Stimulated activated CD4-positive, alpha-beta T cell treated with anti-CD3 and anti-CD28 coated beads, Interleukin-1b, Interleukin-23, amount 100 ng/mL, for 4 hours (primary cell): ENCODE results near the gene BCL2.
A peak's percentile ranks its signal among the peaks of the same experiment; 100 is the strongest.
"Not testable (repeated sequence)": the region's sequence is repeated elsewhere in the genome, so short reads cannot be mapped to it uniquely, and the experiment has no call there.

Experiments used
- DNase-seq, 2 donors: peaks; one replicate each; pipeline ENCODE4 v3.0.0-alpha.2; 2020; ENCODE audit warnings: low read depth in 2 of 2

Gene BCL2

DNA sequence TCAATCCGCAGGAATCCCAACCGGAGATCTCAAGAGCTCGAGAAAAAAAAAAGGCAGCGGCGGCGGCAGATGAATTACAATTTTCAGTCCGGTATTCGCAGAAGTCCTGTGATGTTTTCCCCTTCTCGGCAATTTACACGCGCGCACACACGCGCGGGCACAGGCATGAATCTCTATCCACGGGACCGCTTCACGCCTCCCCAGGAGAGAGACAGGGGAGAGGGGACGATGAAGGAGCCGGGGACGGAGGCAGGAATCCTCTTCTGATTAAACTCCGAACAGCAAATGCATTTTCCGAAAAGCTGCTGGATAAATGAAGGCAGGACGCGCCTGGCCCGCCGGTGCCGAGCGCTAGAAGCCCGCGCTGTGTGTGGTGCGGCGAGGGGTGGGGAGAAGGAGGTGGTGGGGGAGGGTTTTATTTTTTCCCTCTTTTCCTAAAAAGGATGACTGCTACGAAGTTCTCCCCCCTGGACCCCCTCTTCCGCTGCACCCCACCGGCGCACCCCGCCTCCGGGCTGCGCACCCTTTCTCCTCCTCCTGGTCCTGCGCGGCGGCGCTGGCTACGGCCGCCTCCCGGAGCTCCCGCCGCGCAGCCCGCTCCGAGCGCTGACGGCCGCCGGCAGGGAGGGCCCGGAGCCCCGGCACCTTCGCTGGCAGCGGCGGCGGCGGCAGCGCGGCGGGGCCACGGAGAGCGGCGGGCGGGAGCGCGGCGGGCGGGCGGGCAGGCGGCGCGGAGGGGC, at the start of gene BCL2:
BCL2 (minus strand) TSS at position 387 of the 740 bp plus-strand sequence.
- no peak for DNase-seq

DNA sequence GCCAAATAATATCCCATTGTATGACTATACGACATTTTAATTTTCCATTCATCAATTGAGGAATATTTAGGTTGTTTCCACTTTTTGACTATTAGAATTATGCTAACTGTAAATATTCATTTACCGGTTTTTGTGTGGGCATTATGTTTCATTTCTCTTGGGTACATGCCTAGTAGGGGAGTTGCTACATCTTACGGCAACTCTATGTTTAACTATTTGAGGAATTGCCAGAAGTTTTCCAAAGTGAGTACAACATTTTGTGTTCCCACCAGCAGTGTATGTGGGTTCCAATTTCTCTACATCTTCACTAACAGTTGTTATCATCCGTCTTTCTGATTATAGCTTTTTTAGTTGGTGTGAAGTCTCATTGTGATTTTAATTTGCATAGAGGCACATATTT, 49.0 kb upstream of the BCL2 start:
- DNase-seq = no peak

- peak; percentile 68 to 83 for DNase-seq
Measured at GRCh38 chr18:63367053-63367953, 47.7 kb upstream of the BCL2 start, which contains the start of gene KDSR. TSS of gene KDSR (minus strand) at chr18:63367206. CDS start at chr18:63367118, 88 bp downstream.

GRCh38 chr18:63366213-63367052, 46.9 kb upstream of the BCL2 start:
- peak; percentile 53 to 57 for DNase-seq

DNA sequence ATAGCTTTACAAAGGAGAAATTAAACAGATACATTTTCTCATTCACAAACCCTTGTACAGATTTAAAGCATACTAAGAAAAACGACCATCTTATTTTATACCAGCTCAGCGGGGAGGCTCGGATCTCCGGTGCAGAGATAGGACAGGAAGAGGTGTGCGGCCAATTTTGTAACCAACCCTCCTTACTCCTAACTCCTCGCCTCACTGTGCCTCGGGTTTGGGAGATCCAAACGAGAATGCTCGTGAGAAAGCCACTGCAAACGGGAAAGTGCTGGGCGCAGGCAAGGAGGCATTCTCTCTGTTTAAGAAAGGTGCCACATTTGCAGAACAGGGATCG, 46.3 kb upstream of the BCL2 start:
- no peak for DNase-seq

GRCh38 chr18:63363951-63364350, 44.4 kb upstream of the BCL2 start:
- peak in 1 of 2 donors; percentile 18 for DNase-seq

GRCh38 chr18:63363420-63363819, 43.9 kb upstream of the BCL2 start:
- not testable (repeated sequence) for DNase-seq

- no peak for DNase-seq
Measured at GRCh38 chr18:63356272-63356896, 36.8 kb upstream of the BCL2 start.

- DNase-seq = no peak
Measured at GRCh38 chr18:63350230-63350629, 30.7 kb upstream of the BCL2 start.

- DNase-seq = no peak
Measured at GRCh38 chr18:63348508-63349136, 29.1 kb upstream of the BCL2 start.

- no peak for DNase-seq
Measured at GRCh38 chr18:63346480-63347183, 27.1 kb upstream of the BCL2 start.

DNA sequence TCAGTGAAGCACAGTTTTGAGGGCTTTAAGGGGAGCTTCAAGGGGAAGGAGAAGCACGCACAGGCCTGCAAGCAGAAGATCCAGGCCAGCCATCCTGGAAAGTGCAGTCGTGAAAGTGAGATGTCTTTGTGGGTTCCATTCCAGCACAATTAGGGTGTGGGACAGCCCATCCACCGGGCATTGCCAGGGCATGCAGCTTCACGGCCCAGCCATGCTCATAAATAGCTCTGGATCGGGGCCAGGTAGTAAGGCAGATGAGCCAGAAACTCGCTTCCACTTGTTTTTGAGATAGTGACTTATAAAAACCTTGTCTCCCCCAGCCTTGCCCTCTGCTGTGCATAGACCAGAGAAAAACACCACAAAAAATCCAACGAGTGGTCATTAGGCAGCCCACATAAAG, 26.5 kb upstream of the BCL2 start:
- no peak for DNase-seq

GRCh38 chr18:63344918-63345317, 25.3 kb upstream of the BCL2 start:
- no peak for DNase-seq

- no peak for DNase-seq
Measured at GRCh38 chr18:63344263-63344662, 24.7 kb upstream of the BCL2 start.

GRCh38 chr18:63342206-63342605, 22.6 kb upstream of the BCL2 start:
- no peak for DNase-seq

- no peak for DNase-seq
Measured at GRCh38 chr18:63339920-63340484, 20.4 kb upstream of the BCL2 start.

DNA sequence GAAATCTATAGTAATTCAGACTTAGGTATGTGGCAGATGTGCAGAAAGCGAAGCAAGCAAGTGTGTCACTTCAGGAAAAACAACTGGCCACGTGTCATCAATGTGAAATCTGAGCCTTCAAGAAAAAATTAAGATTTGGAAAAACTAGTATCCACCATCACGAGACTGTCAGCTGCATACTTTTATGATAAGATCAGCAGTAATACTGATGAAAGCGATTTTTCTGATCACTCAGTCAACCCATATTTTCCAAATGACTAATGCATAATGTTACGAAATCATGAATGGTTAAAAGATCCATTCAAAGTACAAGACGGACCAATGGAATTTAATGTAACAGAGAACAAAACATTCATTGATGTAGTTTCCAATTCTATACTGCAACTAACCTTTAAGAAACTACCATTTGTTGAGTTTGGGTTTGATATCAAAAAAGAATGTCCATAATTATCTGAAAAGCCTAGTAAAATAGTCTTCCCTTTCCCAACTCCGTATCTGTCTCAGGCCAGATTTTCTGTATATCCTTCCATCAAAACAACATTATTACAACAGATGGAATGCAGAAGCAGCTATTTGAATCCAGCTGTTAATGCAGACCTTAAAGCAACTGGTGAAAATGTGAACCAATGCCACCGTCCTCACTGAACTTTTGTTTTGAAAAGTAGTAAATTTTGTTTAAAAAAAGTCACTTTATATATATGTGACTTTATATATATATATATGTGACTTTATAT, 17.0 kb upstream of the BCL2 start:
- DNase-seq = no peak

DNA sequence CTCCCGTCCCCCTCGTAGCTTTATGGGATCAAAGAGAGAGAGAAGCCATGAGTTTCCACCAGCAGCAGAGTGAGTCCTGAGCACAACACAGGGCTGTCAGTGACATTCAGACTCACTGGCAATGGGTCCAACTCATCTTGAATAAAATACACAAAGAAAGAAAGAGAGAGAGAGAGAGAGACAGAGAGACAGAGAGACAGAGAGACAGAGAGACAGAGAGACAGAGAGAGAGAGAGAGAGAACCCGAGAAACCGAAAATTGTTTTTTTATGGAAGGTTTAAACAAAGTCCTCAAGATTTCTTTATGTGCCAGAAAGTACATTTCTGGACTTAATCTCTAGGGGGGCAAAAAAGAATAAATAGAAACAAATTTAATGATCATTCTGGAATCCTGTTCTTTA, 11.5 kb upstream of the BCL2 start:
- DNase-seq = no peak

DNA sequence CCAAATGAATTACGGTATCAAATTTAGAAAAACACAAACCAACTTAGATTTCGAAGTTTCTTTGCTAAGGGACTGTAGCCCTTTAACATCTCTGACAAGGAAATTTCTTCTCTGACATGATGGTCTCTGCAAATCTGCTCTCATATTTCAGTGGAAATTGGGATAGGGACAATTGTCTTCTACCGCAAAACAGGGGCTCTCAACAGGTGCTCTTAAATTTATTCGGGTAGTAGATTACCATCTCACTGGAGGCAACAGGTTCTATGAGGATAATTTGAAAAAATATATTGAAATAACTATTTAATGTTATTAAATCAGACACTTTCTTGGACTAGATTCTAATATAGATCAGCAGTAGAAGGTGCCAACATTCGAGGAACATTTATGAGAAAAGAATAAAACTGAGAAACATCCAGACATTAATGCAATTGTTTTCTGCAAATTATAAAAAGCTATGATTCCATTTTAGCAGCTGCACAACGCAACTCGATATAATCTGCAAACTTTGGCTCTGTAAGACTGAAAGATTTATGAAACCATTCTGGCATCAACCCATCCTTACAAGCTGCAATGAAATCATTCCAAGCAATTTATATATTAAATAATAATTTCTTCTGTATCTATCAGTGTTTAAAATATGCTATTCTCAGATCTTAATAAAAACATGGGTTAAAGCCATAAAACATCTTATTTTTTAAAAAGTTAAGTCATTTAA, 10.0 kb upstream of the BCL2 start:
- no peak for DNase-seq
